ENCODE measurements around the gene SH2D3A. TPM values are rescaled to one million over a fixed set of nuclear protein-coding genes. Genes with fewer than 3 reads are reported as not detected.
"Not testable (repeated sequence)": the region's sequence is repeated elsewhere in the genome, so short reads cannot be mapped to it uniquely, and the experiment has no call there.

The SH2D3A gene
- polyA plus RNA-seq, 3 donors: 0.11 TPM; not detected in 2

- Histone ChIP-seq H3K27ac (ENCODE audit: low read depth in 1 of 2, low read length in 2 of 2) (no peak overlapping the region), H3K79me2 (ENCODE audit: insufficient read depth, low read length) (no peaks in the 10 kb centered on the region), H3K27me3 (ENCODE audit: control insufficient read depth in 2 of 2, insufficient read depth in 2 of 2, low read length in 2 of 2) (no peaks in the 10 kb centered on the region), H3K4me3 (replicated peaks in 1 of 3; ENCODE audit: low read depth in 2 of 3, low read length in 3 of 3) (no peak overlapping the region), H4K20me1 (ENCODE audit: insufficient read depth, low read length) (no peaks in the 10 kb centered on the region), H3K4me2 (replicated peaks; ENCODE audit: extremely low read depth, low read length, poor library complexity, severe bottlenecking) (no peak overlapping the region), H3K9me3 (replicated peaks in 1 of 2; ENCODE audit: control insufficient read depth in 1 of 2, insufficient read depth in 1 of 2, low read length in 2 of 2) (no peaks in the 10 kb centered on the region), H3K9ac (ENCODE audit: insufficient read depth, low read length, poor library complexity, severe bottlenecking) (no peak overlapping the region), H3K36me3 (replicated peaks in 1 of 2; ENCODE audit: control insufficient read depth in 1 of 2, insufficient read depth in 2 of 2, low read length in 2 of 2) (no peaks in the 10 kb centered on the region), H3K4me1 (ENCODE audit: control insufficient read depth in 1 of 2, insufficient read depth in 2 of 2, low read length in 2 of 2) (peaks cover 13 to 19% of the 10 kb centered on the region in 2 donors), H2AFZ (ENCODE audit: insufficient read depth, low read depth, low read length, poor library complexity, severe bottlenecking) (no peak overlapping the region)
- no peak overlapping the region for H3K27ac Mint-ChIP-seq
- TF ChIP-seq, protein P1, sequence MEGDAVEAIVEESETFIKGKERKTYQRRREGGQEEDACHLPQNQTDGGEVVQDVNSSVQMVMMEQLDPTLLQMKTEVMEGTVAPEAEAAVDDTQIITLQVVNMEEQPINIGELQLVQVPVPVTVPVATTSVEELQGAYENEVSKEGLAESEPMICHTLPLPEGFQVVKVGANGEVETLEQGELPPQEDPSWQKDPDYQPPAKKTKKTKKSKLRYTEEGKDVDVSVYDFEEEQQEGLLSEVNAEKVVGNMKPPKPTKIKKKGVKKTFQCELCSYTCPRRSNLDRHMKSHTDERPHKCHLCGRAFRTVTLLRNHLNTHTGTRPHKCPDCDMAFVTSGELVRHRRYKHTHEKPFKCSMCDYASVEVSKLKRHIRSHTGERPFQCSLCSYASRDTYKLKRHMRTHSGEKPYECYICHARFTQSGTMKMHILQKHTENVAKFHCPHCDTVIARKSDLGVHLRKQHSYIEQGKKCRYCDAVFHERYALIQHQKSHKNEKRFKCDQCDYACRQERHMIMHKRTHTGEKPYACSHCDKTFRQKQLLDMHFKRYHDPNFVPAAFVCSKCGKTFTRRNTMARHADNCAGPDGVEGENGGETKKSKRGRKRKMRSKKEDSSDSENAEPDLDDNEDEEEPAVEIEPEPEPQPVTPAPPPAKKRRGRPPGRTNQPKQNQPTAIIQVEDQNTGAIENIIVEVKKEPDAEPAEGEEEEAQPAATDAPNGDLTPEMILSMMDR (IDR thresholded peaks at IDR 0.05): no peak
- peaks cover 11% of the 10 kb centered on the region for H3K4me1 Mint-ChIP-seq
- peaks cover 1 to 10% (median 6%) of the 10 kb centered on the region in 3 donors for H3K27me3 Mint-ChIP-seq (ENCODE audit: low read depth in 3 of 3)
- H3K4me3 Mint-ChIP-seq: no peak overlapping the region
- 93% methylated on average over 9 of the region's 16 CpGs for WGBS (ENCODE audit: insufficient coverage)
- intact Hi-C loops (cut with micrococcal nuclease): no loop called here
- DNase-seq: no peak
- H3K9me3 Mint-ChIP-seq: no peaks in the 10 kb centered on the region
- no peaks in the 10 kb centered on the region for H3K36me3 Mint-ChIP-seq
Observed at GRCh38 chr19:6751189-6751588, 16.0 kb downstream of the SH2D3A start.

DNA sequence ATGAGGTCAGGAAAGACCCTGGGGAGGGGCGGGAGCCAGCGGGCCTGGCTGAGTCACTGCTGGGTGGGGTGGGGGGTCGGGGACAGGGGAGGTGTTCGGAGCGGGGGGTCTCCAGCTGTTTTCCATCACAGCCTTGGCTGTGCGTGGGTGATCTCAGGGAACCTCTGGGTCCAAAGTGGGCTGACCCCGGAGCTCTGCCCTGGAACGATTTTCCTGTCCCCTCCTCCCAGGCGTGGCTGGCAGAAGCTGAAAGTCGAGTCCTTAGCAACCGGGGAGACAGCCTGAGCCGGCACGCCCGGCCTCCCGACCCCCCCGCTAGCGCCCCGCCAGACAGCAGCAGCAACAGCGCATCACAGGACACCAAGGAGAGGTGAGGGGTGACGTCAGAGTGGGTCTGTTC is 17.2 kb downstream of the SH2D3A start:
- WGBS (ENCODE audit: insufficient coverage): 93% methylated on average over 9 of the region's 20 CpGs
- intact Hi-C loops (cut with micrococcal nuclease): no loop called here
- H3K9me3 ChIP-seq (replicated peaks in 1 of 2; ENCODE audit: control insufficient read depth in 1 of 2, insufficient read depth in 1 of 2, low read length in 2 of 2): no peaks in the 10 kb centered on the region
- no peaks in the 10 kb centered on the region for H4K20me1 ChIP-seq (ENCODE audit: insufficient read depth, low read length)
- H2AFZ ChIP-seq (ENCODE audit: insufficient read depth, low read depth, low read length, poor library complexity, severe bottlenecking): no peak overlapping the region
- no peaks in the 10 kb centered on the region for H3K9me3 Mint-ChIP-seq
- H3K27me3 ChIP-seq (ENCODE audit: control insufficient read depth in 2 of 2, insufficient read depth in 2 of 2, low read length in 2 of 2): no peaks in the 10 kb centered on the region
- no peak overlapping the region for H3K4me3 Mint-ChIP-seq
- H3K4me1 ChIP-seq (ENCODE audit: control insufficient read depth in 1 of 2, insufficient read depth in 2 of 2, low read length in 2 of 2): peaks cover 13 to 19% of the 10 kb centered on the region in 2 donors
- H3K27me3 Mint-ChIP-seq (ENCODE audit: low read depth in 3 of 3): peaks cover 3 to 13% (median 6%) of the 10 kb centered on the region in 3 donors
- H3K4me1 Mint-ChIP-seq: peaks cover 11% of the 10 kb centered on the region
- H3K36me3 Mint-ChIP-seq: no peaks in the 10 kb centered on the region
- H3K36me3 ChIP-seq (replicated peaks in 1 of 2; ENCODE audit: control insufficient read depth in 1 of 2, insufficient read depth in 2 of 2, low read length in 2 of 2): no peaks in the 10 kb centered on the region
- no peak overlapping the region for H3K4me3 ChIP-seq (replicated peaks in 1 of 3; ENCODE audit: low read depth in 2 of 3, low read length in 3 of 3)
- no peak overlapping the region for H3K27ac Mint-ChIP-seq
- no peaks in the 10 kb centered on the region for H3K79me2 ChIP-seq (ENCODE audit: insufficient read depth, low read length)
- H3K27ac ChIP-seq (ENCODE audit: low read depth in 1 of 2, low read length in 2 of 2): no peak overlapping the region
- DNase-seq: no peak
- TF ChIP-seq, protein P1 (IDR thresholded peaks at IDR 0.05): no peak
- H3K4me2 ChIP-seq (replicated peaks; ENCODE audit: extremely low read depth, low read length, poor library complexity, severe bottlenecking): no peak overlapping the region
- no peak overlapping the region for H3K9ac ChIP-seq (ENCODE audit: insufficient read depth, low read length, poor library complexity, severe bottlenecking)

DNA sequence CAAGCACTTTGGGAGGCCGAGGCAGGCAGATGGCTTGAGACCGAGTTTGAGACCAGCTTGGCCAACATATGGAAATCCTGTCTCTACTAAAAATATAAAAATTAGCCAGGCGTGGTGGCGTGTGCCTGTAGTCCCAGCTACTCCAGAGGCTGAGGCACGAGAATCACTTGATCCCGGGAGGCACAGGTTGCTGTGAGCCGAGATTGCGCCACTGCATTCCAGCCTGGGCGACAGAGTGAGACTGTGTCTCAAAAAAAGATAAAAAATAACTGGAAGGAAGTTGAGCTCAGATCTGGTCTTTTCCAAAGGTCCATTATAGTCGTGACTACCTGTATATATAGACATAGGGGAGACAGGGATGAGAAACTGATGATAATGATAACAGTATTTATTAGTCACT is 18.7 kb downstream of the SH2D3A start:
- H3K4me1 Mint-ChIP-seq; H3K27me3 ChIP-seq (ENCODE audit: control insufficient read depth in 2 of 2, insufficient read depth in 2 of 2, low read length in 2 of 2); intact Hi-C loops (cut with micrococcal nuclease); H3K27ac ChIP-seq (ENCODE audit: low read depth in 1 of 2, low read length in 2 of 2); H3K9ac ChIP-seq (ENCODE audit: insufficient read depth, low read length, poor library complexity, severe bottlenecking); DNase-seq; H3K4me3 ChIP-seq (replicated peaks in 1 of 3; ENCODE audit: low read depth in 2 of 3, low read length in 3 of 3); H3K36me3 ChIP-seq (replicated peaks in 1 of 2; ENCODE audit: control insufficient read depth in 1 of 2, insufficient read depth in 2 of 2, low read length in 2 of 2); H3K36me3 Mint-ChIP-seq; H3K4me2 ChIP-seq (replicated peaks; ENCODE audit: extremely low read depth, low read length, poor library complexity, severe bottlenecking); H2AFZ ChIP-seq (ENCODE audit: insufficient read depth, low read depth, low read length, poor library complexity, severe bottlenecking); H3K79me2 ChIP-seq (ENCODE audit: insufficient read depth, low read length); H3K4me3 Mint-ChIP-seq; H4K20me1 ChIP-seq (ENCODE audit: insufficient read depth, low read length); H3K9me3 Mint-ChIP-seq; H3K9me3 ChIP-seq (replicated peaks in 1 of 2; ENCODE audit: control insufficient read depth in 1 of 2, insufficient read depth in 1 of 2, low read length in 2 of 2): not testable (repeated sequence)
- 93% methylated on average over 9 of the region's 10 CpGs for WGBS (ENCODE audit: insufficient coverage)
- H3K4me1 ChIP-seq (ENCODE audit: control insufficient read depth in 1 of 2, insufficient read depth in 2 of 2, low read length in 2 of 2): peaks cover 8 to 10% of the 10 kb centered on the region in 2 donors
- peaks cover 4 to 18% (median 6%) of the 10 kb centered on the region in 3 donors for H3K27me3 Mint-ChIP-seq (ENCODE audit: low read depth in 3 of 3)
- H3K27ac Mint-ChIP-seq: peak overlapping the region in 1 of 7 donors; percentile 10

Measured in CD14-positive monocyte (primary cell).